HG02938 (cell line): ENCODE data around the gene RASA2.
"Not testable (repeated sequence)": the region's sequence is repeated elsewhere in the genome, so short reads cannot be mapped to it uniquely, and the experiment has no call there.

Experiments
- ATAC-seq: cut with Tn5 transposase; IDR thresholded peaks from one replicate; pipeline ENCODE4 v1.9.1; 2021; ENCODE audit warnings: mild to moderate bottlenecking, moderate library complexity; ENCODE audit not compliant: unreplicated experiment

RASA2 gene

DNA sequence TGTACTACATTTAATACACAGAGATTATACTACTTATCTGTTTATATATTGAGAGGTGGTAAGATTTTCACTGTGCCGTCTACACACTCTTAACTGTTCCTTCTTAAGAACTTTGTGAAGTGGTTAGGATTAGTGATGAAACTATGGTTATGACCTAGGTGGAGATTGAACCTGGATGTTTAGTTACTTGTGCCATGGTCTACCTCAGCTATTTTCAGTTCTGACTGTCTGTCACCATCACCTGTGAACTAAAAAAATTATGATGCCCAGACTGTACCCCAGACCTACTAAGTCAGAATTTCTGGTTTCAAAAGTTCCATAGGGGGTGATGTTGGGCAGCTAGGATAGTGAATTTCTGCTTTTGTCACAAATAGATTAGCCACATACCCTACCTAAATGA lies 6.4 kb downstream of the RASA2 start:
- no peak for ATAC-seq

DNA sequence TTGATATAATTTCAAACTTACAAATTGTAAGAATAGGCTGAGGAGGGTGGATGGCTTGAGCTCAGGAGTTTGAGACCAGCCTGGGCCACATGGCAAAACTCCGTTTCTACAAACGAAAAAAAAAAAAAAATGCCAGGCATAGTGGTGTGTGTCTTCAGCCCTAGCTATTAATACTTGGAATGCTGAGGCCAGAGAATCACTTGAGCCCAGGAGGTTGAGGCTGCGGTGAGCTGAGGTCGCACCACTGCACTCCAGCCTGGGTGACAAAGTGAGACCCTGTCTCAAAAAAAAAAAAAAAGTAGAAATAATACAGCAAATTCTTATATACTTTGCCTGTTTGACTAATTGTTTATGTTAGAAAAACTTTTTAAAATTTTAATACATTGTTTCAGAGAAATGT lies 10.8 kb downstream of the RASA2 start:
- not testable (repeated sequence) for ATAC-seq

DNA sequence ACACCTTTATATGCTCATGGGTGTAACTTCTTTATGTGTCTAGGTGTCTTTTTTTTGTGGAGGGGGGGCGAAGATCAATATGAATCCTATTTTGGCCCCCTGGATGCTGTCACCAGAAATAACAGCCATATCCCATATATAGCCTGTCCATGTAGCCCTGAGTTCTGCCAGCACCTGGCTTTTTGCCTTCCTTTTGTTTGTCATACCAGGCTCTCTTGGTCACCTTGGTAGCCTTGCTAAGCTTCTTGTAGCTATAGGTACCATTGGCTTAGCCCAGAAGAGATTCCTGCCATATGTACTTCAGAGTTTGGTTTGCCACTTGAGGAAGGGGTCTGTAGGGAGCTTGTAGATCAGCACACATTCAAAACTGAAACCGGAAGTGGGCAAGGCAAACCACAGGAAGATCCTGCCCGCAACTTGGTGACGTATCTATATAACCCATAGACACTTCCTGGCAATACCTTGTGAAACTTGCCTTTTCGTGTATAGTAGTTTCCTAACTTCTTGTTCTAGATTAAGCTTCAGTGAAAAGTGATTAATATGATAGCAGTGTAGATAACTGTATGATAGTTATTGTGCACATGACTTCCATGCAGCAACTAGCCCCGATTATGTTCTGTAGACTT lies 11.9 kb downstream of the RASA2 start:
- ATAC-seq, result peak; percentile 96

GRCh38 chr3:141499284-141499683 lies 12.5 kb downstream of the RASA2 start:
- no peak for ATAC-seq

DNA sequence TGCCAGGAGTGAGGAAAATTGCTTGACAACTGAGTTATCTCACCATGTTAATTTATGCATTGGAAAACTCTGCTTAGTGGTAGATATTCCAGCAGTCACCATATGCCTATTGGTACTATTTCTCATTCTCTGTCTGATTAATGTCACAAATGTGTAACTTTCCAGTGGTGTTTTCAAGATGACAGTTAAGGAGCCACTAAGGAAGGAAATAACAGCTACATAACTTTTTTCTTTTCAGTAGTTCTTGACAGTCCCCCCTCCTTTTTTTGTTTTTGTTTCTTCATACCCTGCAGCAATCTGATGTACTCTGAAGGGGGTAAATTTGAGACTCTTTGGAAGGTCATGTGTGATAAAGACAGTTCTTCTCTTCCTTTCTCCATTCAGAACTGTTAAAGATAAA lies 13.1 kb downstream of the RASA2 start:
- ATAC-seq, result no peak

- no peak for ATAC-seq
Observed at GRCh38 chr3:141500397-141500796, 13.6 kb downstream of the RASA2 start.

GRCh38 chr3:141505166-141505565 lies 18.3 kb downstream of the RASA2 start:
- ATAC-seq, result no peak

GRCh38 chr3:141506071-141506470 lies 19.2 kb downstream of the RASA2 start:
- no peak for ATAC-seq

- ATAC-seq, result no peak
Observed at GRCh38 chr3:141507392-141508066, 20.7 kb downstream of the RASA2 start.

DNA sequence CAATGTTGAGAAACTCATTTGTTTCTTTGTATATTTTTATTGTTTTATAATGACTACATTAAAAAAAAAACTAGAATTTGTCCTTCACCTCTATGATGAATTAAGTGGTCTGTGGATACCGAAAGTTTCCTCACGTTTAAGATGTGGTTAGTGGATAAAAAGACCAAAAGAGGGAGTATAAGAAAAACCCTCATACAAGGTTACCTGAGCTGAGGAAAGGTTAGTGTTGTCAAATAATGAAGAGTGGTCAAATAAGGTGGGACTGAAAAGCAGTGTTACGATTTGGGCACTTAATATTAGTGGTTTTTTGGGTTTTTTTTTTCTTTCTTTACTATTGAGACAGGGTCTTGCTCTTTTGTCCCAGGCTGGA lies 21.2 kb downstream of the RASA2 start:
- ATAC-seq, result no peak

GRCh38 chr3:141511361-141511760 lies 24.5 kb downstream of the RASA2 start:
- no peak for ATAC-seq

- no peak for ATAC-seq
Observed at GRCh38 chr3:141514382-141514781, 27.6 kb downstream of the RASA2 start.

GRCh38 chr3:141519587-141519986 lies 32.8 kb downstream of the RASA2 start:
- ATAC-seq, result no peak

DNA sequence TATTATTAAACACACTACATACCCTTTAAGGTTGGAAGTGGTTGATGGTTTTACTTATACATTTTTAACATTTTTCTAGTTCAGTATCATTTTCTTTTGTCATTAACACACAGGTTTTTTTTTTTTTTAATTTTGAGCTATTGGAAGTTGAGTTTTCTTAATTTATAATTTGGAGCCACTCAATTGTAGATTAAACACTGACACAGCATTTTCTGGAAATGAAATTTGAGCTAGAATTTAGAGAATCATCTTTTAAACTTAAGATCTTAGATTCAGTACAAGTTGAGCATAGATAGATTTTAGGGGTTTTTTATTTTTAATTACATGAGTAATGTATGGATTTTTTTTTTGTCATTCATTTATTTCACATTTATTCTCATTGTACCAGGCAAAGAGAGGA lies 35.0 kb downstream of the RASA2 start:
- no peak for ATAC-seq

DNA sequence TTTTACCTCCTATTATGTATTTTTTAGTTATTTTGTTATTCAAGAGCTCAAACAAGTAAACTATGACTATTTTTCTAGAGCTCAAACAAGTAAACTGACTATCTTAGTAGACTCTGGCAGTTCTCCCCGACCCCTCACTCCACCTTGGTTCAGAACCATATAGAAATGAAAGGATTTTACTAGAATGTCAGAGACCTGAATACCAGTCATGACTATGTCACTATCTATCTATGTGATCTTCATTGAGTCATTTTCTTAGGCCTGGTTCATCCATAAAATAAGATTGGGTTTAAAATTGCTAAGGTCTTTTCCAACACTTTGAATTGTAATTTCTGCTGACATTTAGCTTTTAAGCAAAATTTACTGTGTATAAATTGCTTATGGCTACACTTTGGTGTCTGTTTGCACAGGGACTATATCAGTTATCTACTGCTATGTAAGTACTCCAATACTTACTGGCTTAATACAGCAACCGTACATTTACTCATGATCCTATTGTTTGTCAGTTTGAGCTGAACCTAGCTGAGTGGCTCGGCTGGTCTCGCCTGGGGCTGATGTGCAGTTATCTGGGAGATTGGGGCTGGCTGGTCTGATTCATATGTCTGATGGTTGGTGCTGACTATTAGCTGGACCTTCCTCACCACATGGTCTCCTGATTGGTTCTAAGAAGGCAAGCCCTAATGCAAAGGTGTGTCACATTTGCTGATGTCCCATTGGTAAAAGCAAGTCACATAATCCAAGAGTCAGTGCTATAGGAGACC lies 37.0 kb downstream of the RASA2 start:
- ATAC-seq, result no peak

GRCh38 chr3:141524988-141525387 lies 38.2 kb downstream of the RASA2 start:
- no peak for ATAC-seq

DNA sequence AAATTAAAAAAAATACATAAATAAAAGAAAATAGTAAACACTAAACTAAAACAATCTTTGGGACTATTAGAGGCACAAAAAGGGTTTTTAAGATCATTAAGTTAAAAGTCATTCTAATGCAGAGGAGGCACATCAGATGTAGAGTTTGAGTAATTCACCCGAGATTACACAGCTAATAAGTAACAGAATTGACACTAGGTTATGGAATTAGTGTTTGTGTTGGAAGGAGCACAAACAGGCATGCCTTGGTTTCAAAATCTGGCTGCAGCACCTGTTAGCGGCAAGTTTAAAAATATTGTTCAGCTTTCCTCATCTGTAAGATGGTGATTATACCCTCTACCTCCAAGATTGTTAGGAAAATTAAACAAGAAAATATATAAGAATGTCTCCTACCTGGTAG lies 39.0 kb downstream of the RASA2 start:
- no peak for ATAC-seq

DNA sequence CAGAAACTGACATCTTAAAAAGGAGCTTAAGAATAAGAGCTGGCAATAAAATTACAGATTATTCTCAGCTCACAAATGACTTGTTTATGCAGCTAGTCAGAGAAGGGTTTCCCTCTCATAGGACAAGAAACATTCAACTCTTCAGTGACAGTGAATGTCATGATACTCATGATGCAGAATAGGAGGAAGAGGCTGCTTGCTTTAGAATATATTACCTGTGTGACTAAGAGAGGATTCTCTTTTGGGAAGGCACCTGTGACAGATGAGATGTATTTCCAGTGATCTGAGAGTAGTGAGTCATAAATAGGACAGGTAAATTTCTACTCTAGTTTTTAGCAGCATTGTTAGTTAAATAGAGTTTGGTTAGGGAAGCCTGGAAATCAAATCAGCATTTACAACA lies 39.9 kb downstream of the RASA2 start:
- no peak for ATAC-seq

DNA sequence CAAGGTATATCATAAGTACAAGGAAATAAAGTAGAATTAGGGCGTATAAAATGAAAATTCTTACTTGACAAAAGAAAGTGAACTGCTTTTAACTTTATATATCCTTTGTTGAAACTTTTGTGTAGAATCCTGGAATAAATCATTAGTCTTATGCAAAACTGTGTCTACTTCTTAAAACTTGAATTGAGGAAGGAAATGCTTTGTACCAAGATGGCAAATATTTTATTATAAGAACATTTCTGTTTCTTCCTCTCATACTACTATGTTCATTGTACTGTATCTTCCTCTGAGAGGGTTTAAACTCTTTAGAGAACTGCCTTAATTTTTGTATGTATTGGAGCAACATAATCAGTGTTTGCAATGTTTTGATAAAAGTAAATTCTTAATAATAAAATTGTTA lies 42.0 kb downstream of the RASA2 start:
- ATAC-seq, result no peak

DNA sequence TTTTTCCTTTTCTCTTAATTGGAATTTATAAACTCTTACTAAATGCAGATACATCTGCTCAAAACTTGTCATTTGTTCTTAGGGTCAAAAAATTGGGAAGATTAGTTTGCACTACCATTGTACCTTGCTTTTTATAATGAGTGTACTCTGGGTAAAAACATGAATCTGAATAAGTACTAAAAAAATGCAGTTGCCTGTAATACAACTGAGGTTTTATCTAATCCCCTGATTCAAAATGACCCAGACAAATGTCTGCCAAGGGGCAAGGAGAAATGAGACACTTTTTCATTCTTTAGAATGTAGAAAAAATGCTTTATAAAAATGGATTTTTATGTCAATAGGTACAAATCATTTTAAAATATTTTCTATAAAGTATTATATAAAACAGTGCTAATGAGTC lies 42.4 kb downstream of the RASA2 start:
- ATAC-seq, result no peak

GRCh38 chr3:141529717-141530414 lies 43.0 kb downstream of the RASA2 start:
- ATAC-seq, result no peak

DNA sequence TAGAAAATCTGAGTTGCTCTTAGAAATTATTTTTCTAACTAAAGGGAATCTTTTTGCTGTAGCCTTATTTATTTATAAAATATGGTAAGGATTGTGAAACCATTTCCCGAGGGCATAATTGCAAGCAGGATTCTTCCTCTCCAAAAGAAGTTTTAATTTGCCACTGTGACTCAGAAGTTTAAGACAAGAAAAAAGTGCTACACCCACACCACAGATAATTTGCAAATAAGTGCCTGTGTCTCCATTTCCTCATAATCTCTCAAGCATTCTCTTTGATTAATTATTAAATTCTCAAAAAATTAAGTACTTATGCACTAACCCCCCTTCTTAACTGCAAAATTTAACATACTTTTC lies 43.6 kb downstream of the RASA2 start:
- ATAC-seq, result no peak
